Fibroblast of lung (primary cell): ENCODE data around the gene RXRA. TPM values are rescaled to one million over a fixed set of nuclear protein-coding genes. Genes with fewer than 3 reads are reported as not detected.

Experiments used
- DNase-seq, 2 donors: peaks; one replicate each; pipeline versions ENCODE4 v3.0.0 to v3.0.0-alpha.2; 2010; ENCODE audit warnings: low read depth in 2 of 2
- H2AFZ ChIP-seq: 2 replicates; pipeline ENCODE4 v1.5.1; 2012; ENCODE audit warnings: low read length, control low read depth, inconsistent platforms
- H3K27ac ChIP-seq: 2 replicates; pipeline ENCODE4 v1.5.1; 2011; ENCODE audit warnings: low read length, control low read depth; ENCODE audit not compliant: insufficient read depth
- H3K27me3 ChIP-seq: 2 replicates; pipeline ENCODE4 v1.5.1; 2011; ENCODE audit warnings: mild to moderate bottlenecking, low read length; ENCODE audit not compliant: control insufficient read depth, insufficient read depth
- H3K36me3 ChIP-seq: 2 replicates; pipeline ENCODE4 v1.5.1; 2011; ENCODE audit warnings: low read length; ENCODE audit not compliant: control insufficient read depth, insufficient read depth
- H3K4me1 ChIP-seq: 2 replicates; pipeline ENCODE4 v1.5.1; 2011; ENCODE audit warnings: low read length; ENCODE audit not compliant: control insufficient read depth, insufficient read depth; ENCODE audit errors: extremely low read depth
- H3K4me2 ChIP-seq: 2 replicates; pipeline ENCODE4 v1.5.1; 2011; ENCODE audit warnings: low read length, control low read depth; ENCODE audit not compliant: insufficient read depth; ENCODE audit errors: extremely low read depth
- H3K4me3 ChIP-seq, 4 experiments: fragments of 200-600 bp in 1 of 4; sonication (generic) in 1 of 4; replicated peaks in 1 of 4; 2 replicates each; pipeline ENCODE4 v1.5.1; 2011 to 2016; ENCODE audit warnings: low read length in 4 of 4, low read depth in 3 of 4, mild to moderate bottlenecking in 3 of 4, control low read depth in 2 of 4, inconsistent platforms in 1 of 4, mixed read lengths in 1 of 4; ENCODE audit not compliant: insufficient read depth in 1 of 4; ENCODE audit errors: control extremely low read depth in 1 of 4
- H3K79me2 ChIP-seq: 2 replicates; pipeline ENCODE4 v1.5.1; 2012; ENCODE audit warnings: mild to moderate bottlenecking, low read length, inconsistent platforms; ENCODE audit not compliant: control insufficient read depth, insufficient read depth
- H3K9ac ChIP-seq: 2 replicates; pipeline ENCODE4 v1.5.1; 2011; ENCODE audit warnings: mild to moderate bottlenecking, low read length, control low read depth; ENCODE audit not compliant: insufficient read depth
- H3K9me3 ChIP-seq: 2 replicates; pipeline ENCODE4 v1.5.1; 2012; ENCODE audit warnings: low read depth, low read length; ENCODE audit not compliant: control insufficient read depth, insufficient read depth
- H4K20me1 ChIP-seq: 2 replicates; pipeline ENCODE4 v1.5.1; 2011; ENCODE audit warnings: low read length; ENCODE audit not compliant: control insufficient read depth, insufficient read depth; ENCODE audit errors: extremely low read depth
- CTCF ChIP-seq, 2 donors: IDR thresholded peaks in 1 of 2; conservative IDR thresholded peaks in 1 of 2; 1 replicate in 1 of 2; 2 replicates in 1 of 2; pipeline ENCODE4 v1.5.1; 2011 to 2012; ENCODE audit warnings: low read length in 2 of 2, control low read depth in 1 of 2, inconsistent platforms in 1 of 2, low read depth in 1 of 2, mild to moderate bottlenecking in 1 of 2
- EZH2 ChIP-seq: IDR thresholded peaks from 2 replicates; pipeline ENCODE4 v1.5.1; 2012; ENCODE audit warnings: low read length, control low read depth, mild to moderate bottlenecking; ENCODE audit errors: missing control alignments
- polyA plus RNA-seq, 2 donors: library from polyadenylated mRNA; depleted of rRNA in 1 of 2; stranded (reverse) in 1 of 2; unstranded in 1 of 2; fragments of >200 nt; gene quantifications; 2 replicates each; pipeline ENCODE4 v1.2.1, GENCODE V29; 2011 to 2012; ENCODE audit warnings: missing spikeins in 1 of 2
- total RNA-seq: library from RNA; depleted of rRNA; stranded (reverse); fragments of >200 nt; gene quantifications from 2 replicates; pipeline ENCODE4 v1.2.1, GENCODE V29; 2014

The RXRA gene
- total and polyA plus RNA-seq, 2 donors (not counting 1 experiment from before 2014, with no cell fraction given) = 13.3 to 14.9 TPM

DNA sequence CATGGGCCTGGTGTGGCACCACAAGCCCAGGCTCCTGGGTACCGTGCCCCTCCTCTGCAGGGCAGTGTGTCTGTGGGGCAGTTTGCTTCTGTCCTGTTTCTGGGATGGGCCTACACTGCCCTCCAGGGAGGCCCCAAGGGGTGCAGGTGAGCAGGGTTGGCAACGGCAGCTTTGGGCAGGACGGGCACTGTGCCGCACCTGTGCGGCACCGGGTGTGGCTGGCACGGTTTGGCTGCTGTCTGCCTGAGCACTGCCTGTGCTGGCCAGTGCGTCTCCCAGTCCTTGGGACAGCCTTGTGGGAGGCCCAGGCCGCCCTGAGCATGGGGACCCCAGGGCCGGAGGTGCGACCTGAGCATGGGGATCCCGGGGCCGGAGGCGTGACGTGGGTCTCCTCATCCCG, 37.2 kb downstream of the RXRA start:
- Histone ChIP-seq H3K79me2 (peaks cover 13% of the 10 kb centered on the region), H3K27me3 (no peaks in the 10 kb centered on the region), H3K4me2 (no peak overlapping the region), H2AFZ (no peak overlapping the region), H4K20me1 (no peaks in the 10 kb centered on the region), H3K36me3 (no peaks in the 10 kb centered on the region), H3K27ac (no peak overlapping the region), H3K4me1 (peaks cover 17% of the 10 kb centered on the region), H3K9ac (no peak overlapping the region), H3K4me3 (no peak overlapping the region), H3K9me3 (no peaks in the 10 kb centered on the region)
- TF ChIP-seq EZH2 (no peak), CTCF (conservative IDR thresholded peaks at IDR 0.05 in 1 of 2, IDR thresholded peaks at IDR 0.05 in 1 of 2; ENCODE audit: low read depth in 1 of 2, low read length in 2 of 2) (no peak)
- no peak for DNase-seq

DNA sequence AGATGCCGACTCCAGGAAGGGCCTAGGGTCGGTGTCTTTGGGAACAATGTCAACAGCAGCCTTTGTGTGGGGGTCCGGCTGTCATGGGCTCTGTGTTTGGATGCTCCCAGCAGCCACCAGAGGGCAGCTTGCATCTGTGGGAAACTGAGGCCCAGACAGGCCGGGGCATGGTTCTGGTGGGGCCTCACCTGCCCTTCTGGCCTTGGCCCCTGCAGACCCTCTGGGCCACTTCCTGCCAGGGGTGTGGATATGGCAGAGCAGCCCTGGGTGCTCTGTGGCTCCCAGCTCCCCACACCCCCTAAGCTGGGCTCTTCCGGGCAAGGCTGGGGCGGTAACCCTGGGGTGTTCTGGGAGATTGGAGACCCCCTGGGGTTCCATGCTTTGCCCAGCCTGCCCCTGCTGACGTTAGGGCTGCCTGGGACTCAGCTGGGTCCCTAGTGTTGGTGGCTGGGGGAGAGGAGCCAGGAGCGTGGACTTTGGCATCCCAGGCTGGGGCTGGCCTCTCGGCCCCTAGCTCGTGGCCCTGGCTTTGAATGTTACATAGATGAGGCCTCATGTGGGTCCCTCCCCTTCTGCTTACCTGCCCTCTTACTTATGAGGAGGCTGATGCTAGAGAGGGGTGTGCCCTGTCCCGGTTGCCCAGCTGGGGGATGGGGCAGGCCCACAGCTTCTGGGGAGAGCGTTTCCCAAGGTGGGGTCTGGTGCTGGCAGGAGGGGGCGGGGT, 38.3 kb downstream of the RXRA start:
- no peaks in the 10 kb centered on the region for H3K36me3 ChIP-seq
- H3K4me1 ChIP-seq = peaks cover 17% of the 10 kb centered on the region
- H3K4me2 ChIP-seq = no peak overlapping the region
- no peaks in the 10 kb centered on the region for H3K27me3 ChIP-seq
- no peak overlapping the region for H2AFZ ChIP-seq
- H4K20me1 ChIP-seq = no peaks in the 10 kb centered on the region
- no peak for DNase-seq
- no peak for TF ChIP-seq EZH2
- TF ChIP-seq CTCF (conservative IDR thresholded peaks at IDR 0.05 in 1 of 2, IDR thresholded peaks at IDR 0.05 in 1 of 2; ENCODE audit: low read depth in 1 of 2, low read length in 2 of 2) = no peak
- no peak overlapping the region for H3K4me3 ChIP-seq
- H3K9ac ChIP-seq = no peak overlapping the region
- H3K27ac ChIP-seq = no peak overlapping the region
- H3K9me3 ChIP-seq = no peaks in the 10 kb centered on the region
- H3K79me2 ChIP-seq = peaks cover 18% of the 10 kb centered on the region

DNA sequence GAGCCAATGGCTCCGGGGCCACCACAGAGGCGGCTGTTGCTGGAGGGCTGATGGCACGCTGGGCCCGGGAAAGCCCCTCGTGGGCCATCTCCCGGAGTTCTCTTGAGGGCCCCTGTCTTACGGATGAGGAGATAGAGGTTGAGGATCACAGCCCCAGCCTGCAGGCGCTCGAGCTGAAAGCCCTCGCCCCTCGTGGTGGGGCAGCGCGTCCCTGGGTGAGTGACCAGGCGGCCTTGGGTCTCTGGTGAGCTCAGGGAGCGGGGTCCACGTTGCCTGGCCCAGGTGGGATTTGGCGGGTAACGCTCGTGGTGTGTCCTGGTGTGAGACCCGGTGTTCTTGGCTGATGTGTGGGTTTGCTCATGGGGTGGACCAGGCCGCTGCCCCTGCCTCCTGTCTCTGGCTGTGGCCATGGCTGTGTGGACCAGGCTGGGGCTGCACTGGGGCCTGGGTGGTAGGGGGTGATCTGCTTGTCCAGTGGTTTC, 38.9 kb downstream of the RXRA start:
- peaks cover 17% of the 10 kb centered on the region for H3K4me1 ChIP-seq
- no peak for DNase-seq
- H3K4me3 ChIP-seq = no peak overlapping the region
- no peak overlapping the region for H2AFZ ChIP-seq
- no peak overlapping the region for H3K9ac ChIP-seq
- no peaks in the 10 kb centered on the region for H4K20me1 ChIP-seq
- H3K27ac ChIP-seq = no peak overlapping the region
- H3K79me2 ChIP-seq = peaks cover 19% of the 10 kb centered on the region
- no peak overlapping the region for H3K4me2 ChIP-seq
- H3K27me3 ChIP-seq = no peaks in the 10 kb centered on the region
- no peaks in the 10 kb centered on the region for H3K36me3 ChIP-seq
- TF ChIP-seq CTCF (conservative IDR thresholded peaks at IDR 0.05 in 1 of 2, IDR thresholded peaks at IDR 0.05 in 1 of 2; ENCODE audit: low read depth in 1 of 2, low read length in 2 of 2) (no peak), EZH2 (no peak)
- no peaks in the 10 kb centered on the region for H3K9me3 ChIP-seq
